ENCODE results near the gene ARL5A. TPM values are rescaled to one million over a fixed set of nuclear protein-coding genes. Genes with fewer than 3 reads are reported as not detected.

The ARL5A gene
- total and polyA plus RNA-seq, 2 of the 4 experiments (the other 2 are of a cell fraction): 22.3 to 45.5 TPM

GRCh38 chr2:151869291-151869690 lies 41.1 kb upstream of the ARL5A start:
- no CpG with 5 or more reads among the region's 5 CpGs for WGBS, 2 experiments (ENCODE audit: extremely low coverage in 2 of 2, insufficient read length in 1 of 2)

More at GRCh38 chr2:151869291-151869690, 41.1 kb upstream of the ARL5A start:
- no TSS peak for BruUV-seq (replicated peaks)
- Histone ChIP-seq H3K79me1 (ENCODE audit: low read depth in 1 of 2, low read length in 2 of 2) (no peaks in the 10 kb centered on the region), H2AK5ac (ENCODE audit: low read depth, low read length) (no peak overlapping the region), H3K4me3 (ENCODE audit: insufficient read depth, low read depth, low read length) (no peak overlapping the region), H3K14ac (replicated peaks; ENCODE audit: low read depth, low read length) (no peak overlapping the region), H3K9me1 (ENCODE audit: insufficient read depth, low read length) (no peaks in the 10 kb centered on the region), H2AFZ (replicated peaks; ENCODE audit: low read length, poor library complexity) (no peak overlapping the region), H2BK20ac (ENCODE audit: low read depth, low read length) (no peak overlapping the region), H4K8ac (ENCODE audit: low read depth in 2 of 2, low read length in 2 of 2) (no peak overlapping the region), H3K56ac (ENCODE audit: extremely low read depth, insufficient read depth, low read length) (no peak overlapping the region), H3K9ac (ENCODE audit: low read depth, low read length) (no peak overlapping the region), H2BK120ac (ENCODE audit: low read depth, low read length) (no peak overlapping the region), H4K91ac (ENCODE audit: insufficient read depth, low read depth, low read length) (no peak overlapping the region), H4K20me1 (ENCODE audit: insufficient read depth, low read length) (no peaks in the 10 kb centered on the region), H3K23ac (ENCODE audit: low read depth, low read length) (no peak overlapping the region), H3K27me3 (ENCODE audit: control insufficient read depth, insufficient read depth, low read length) (peaks cover 6% of the 10 kb centered on the region), H3K9me3 (ENCODE audit: control insufficient read depth, insufficient read depth, low read length) (no peaks in the 10 kb centered on the region), H2AK9ac (replicated peaks; ENCODE audit: low read depth, low read length, poor library complexity) (no peak overlapping the region), H4K5ac (ENCODE audit: low read depth, low read length) (no peak overlapping the region), H3K36me3 (ENCODE audit: control insufficient read depth, insufficient read depth, low read length) (no peaks in the 10 kb centered on the region), H2BK5ac (ENCODE audit: low read depth, low read length, poor library complexity, severe bottlenecking) (no peak overlapping the region), H2BK15ac (ENCODE audit: low read depth, low read length) (no peak overlapping the region), H3K4me1 (ENCODE audit: control insufficient read depth, insufficient read depth, low read length) (no peaks in the 10 kb centered on the region), H3K4ac (ENCODE audit: low read depth, low read length) (no peak overlapping the region), H3K27ac (ENCODE audit: insufficient read depth, low read length) (no peak overlapping the region), H3K18ac (ENCODE audit: low read depth, low read length) (no peak overlapping the region), H3K4me2 (ENCODE audit: low read depth, low read length) (no peak overlapping the region)
- dilution Hi-C loops (cut with HindIII; ENCODE audit: low sequenced_read_pairs, unreplicated experiment) (no loop called here), in situ Hi-C loops (cut with MboI; ENCODE audit: low sequenced_read_pairs) (no loop called here), intact Hi-C loops (cut with micrococcal nuclease) (loop anchor here (5.0 kb wide), 1 partner anchor 698 kb away; no protein-coding TSS in a partner anchor)
- no peak for ATAC-seq (ENCODE audit: low read depth)
- ChIA-PET POLR2A (ENCODE audit: unreplicated experiment) (no interaction called here), CTCF (no interaction called here)
- DNase-seq: no peak
- TF ChIP-seq RFX5 (IDR thresholded peaks at IDR 0.05; ENCODE audit: low read depth, low read length): no peak
- no peak for TF ChIP-seq RAD21 (IDR thresholded peaks at IDR 0.05; ENCODE audit: low read length)

Measured in IMR-90 (cell line).